SK-N-SH (cell line): Measurements from ENCODE around the gene THEM5.

Experiments
- CHD2 ChIP-seq: fragments of 150-350 bp; IDR thresholded peaks from 2 replicates; pipeline ENCODE4 v1.6.1; 2018; ENCODE audit warnings: low read length; ENCODE audit not compliant: partially characterized antibody
- CTCF ChIP-seq: fragments of 200-600 bp; sonication (generic); IDR thresholded peaks from 2 replicates; pipeline ENCODE4 v1.6.1; 2017; ENCODE audit warnings: antibody characterized with exemption, mild to moderate bottlenecking, moderate library complexity
- FOXM1 ChIP-seq: IDR thresholded peaks from 2 replicates; pipeline ENCODE4 v1.4.0; 2012; ENCODE audit warnings: low read depth, mild to moderate bottlenecking
- GABPA ChIP-seq: IDR thresholded peaks from 2 replicates; pipeline ENCODE4 v1.4.0; 2012; ENCODE audit warnings: low read depth, mild to moderate bottlenecking
- MEF2A ChIP-seq: IDR thresholded peaks from 2 replicates; pipeline ENCODE4 v1.4.0; 2012; ENCODE audit warnings: low read depth, borderline replicate concordance
- RAD21 ChIP-seq: IDR thresholded peaks from 2 replicates; pipeline ENCODE4 v1.6.1; 2012; ENCODE audit warnings: mild to moderate bottlenecking, low read length
- REST ChIP-seq: IDR thresholded peaks from 2 replicates; pipeline ENCODE4 v1.6.1; 2012; ENCODE audit warnings: mild to moderate bottlenecking, low read depth, low read length, moderate library complexity
- SIN3A ChIP-seq: IDR thresholded peaks from 2 replicates; pipeline ENCODE4 v1.6.1; 2012; ENCODE audit warnings: low read depth, mild to moderate bottlenecking, low read length, moderate library complexity, borderline replicate concordance
- TAF1 ChIP-seq: IDR thresholded peaks from 2 replicates; pipeline ENCODE4 v1.6.1; 2012; ENCODE audit warnings: low read depth, mild to moderate bottlenecking, low read length, moderate library complexity, borderline replicate concordance
- TEAD4 ChIP-seq: IDR thresholded peaks from 2 replicates; pipeline ENCODE4 v1.4.0; 2012; ENCODE audit warnings: mild to moderate bottlenecking, borderline replicate concordance; ENCODE audit not compliant: insufficient read depth
- YY1 ChIP-seq: IDR thresholded peaks from 2 replicates; pipeline ENCODE4 v1.4.0; 2012; ENCODE audit warnings: low read depth, mild to moderate bottlenecking

GRCh38 chr1:151837197-151837596 lies 16.3 kb downstream of the THEM5 start:
- TF ChIP-seq CTCF (no peak), GABPA (no peak), FOXM1 (no peak), TEAD4 (no peak), RAD21 (no peak), CHD2 (no peak), TAF1 (no peak), REST (no peak), MEF2A (no peak), YY1 (no peak), SIN3A (no peak)
